ENCODE measurements around the gene PRELID3B. TPM values are rescaled to one million over a fixed set of nuclear protein-coding genes. Genes with fewer than 3 reads are reported as not detected.

PRELID3B gene
- total and polyA plus RNA-seq, 2 of the 13 experiments (the other 11 are each of a cell fraction or from before 2014, with no cell fraction given), result 23.3 to 42.6 TPM

GRCh38 chr20:58987790-58988564, 54.6 kb downstream of the PRELID3B start:
- H2AFZ ChIP-seq (ENCODE audit: low read length), result no peak overlapping the region
- H3K4me3 ChIP-seq (replicated peaks in 1 of 3; ENCODE audit: insufficient read depth in 1 of 3, low read depth in 2 of 3, low read length in 3 of 3), result no peak overlapping the region
- no peaks in the 10 kb centered on the region for H3K9me3 ChIP-seq (ENCODE audit: low read length)
- ATAC-seq (no peak), FAIRE-seq (no peak), DNase-seq (ENCODE audit: low spot score) (no peak)
- BruUV-seq (replicated peaks), result no TSS peak
- in situ Hi-C loops (cut with HindIII; ENCODE audit: extremely low pct_ligation_motif_present, low pct_unique_long_range_greater_than_20kb), result no loop called here
- ChIA-PET CTCF (ENCODE audit: low intra/inter-chr PET ratio, low total read pairs) (no interaction called here), POLR2A (interaction anchor here (1.4 kb wide), 1 partner anchor 44 kb away, joined by 6 read pairs; the partner anchor contains the start of gene ATP5F1E)
- H3K27me3 ChIP-seq (ENCODE audit: control insufficient read depth in 1 of 2, insufficient read depth in 2 of 2, low read length in 2 of 2), result no peaks in the 10 kb centered on the region
- peaks cover 74% of the 10 kb centered on the region for H3K4me1 ChIP-seq (ENCODE audit: insufficient read depth, low read length)
- H3K27ac ChIP-seq (ENCODE audit: extremely low read length, insufficient read depth, low read length), result no peak overlapping the region
- H3K36me3 ChIP-seq (replicated peaks in 1 of 2; ENCODE audit: control insufficient read depth in 1 of 2, insufficient read depth in 2 of 2, low read length in 2 of 2), result peaks cover 50 to 77% of the 10 kb centered on the region in 2 experiments
- 93% methylated on average over 9 of the region's 9 CpGs for WGBS (ENCODE audit: low lambda C conversion rate)
- peaks cover 34% of the 10 kb centered on the region for H3K79me2 ChIP-seq (ENCODE audit: insufficient read depth, low read length)
- no peak overlapping the region for H3K9ac ChIP-seq (ENCODE audit: insufficient read depth, low read depth, low read length)
- intact Hi-C loops (cut with micrococcal nuclease; ENCODE audit: unreplicated experiment), result no loop called here
- H3K4me2 ChIP-seq (ENCODE audit: low read depth, low read length), result no peak overlapping the region
- peaks cover 21% of the 10 kb centered on the region for H4K20me1 ChIP-seq (ENCODE audit: insufficient read depth, low read length)
- TF ChIP-seq TRIM24 (CRISPR knock-in tag; IDR thresholded peaks at IDR 0.05) (no peak), ASH2L (IDR thresholded peaks at IDR 0.05; ENCODE audit: insufficient read length, low read depth, low read length) (no peak), ZNF550 (CRISPR knock-in tag; IDR thresholded peaks at IDR 0.05; ENCODE audit: borderline replicate concordance) (no peak), HNF4A (CRISPR knock-in tag; IDR thresholded peaks at IDR 0.05) (peak; percentile 20; the same call in 1 of the 2 replicates), ZNF724P (CRISPR knock-in tag; IDR thresholded peaks at IDR 0.05; ENCODE audit: borderline replicate concordance) (no peak), MTA3 (CRISPR knock-in tag; IDR thresholded peaks at IDR 0.05) (no peak), NRL (CRISPR knock-in tag; IDR thresholded peaks at IDR 0.05; ENCODE audit: borderline replicate concordance) (no peak), ARID5B (CRISPR knock-in tag; IDR thresholded peaks at IDR 0.05) (no peak), MBNL3 (CRISPR knock-in tag; conservative IDR thresholded peaks at IDR 0.05) (no peak), RBFOX2 (IDR thresholded peaks at IDR 0.05; ENCODE audit: low read depth, low read length) (peak; percentile 62), ZNF30 (CRISPR knock-in tag; IDR thresholded peaks at IDR 0.05) (no peak), ZFP91 (CRISPR knock-in tag; IDR thresholded peaks at IDR 0.05; ENCODE audit: borderline replicate concordance) (0 out of 2 replicates have a peak, but pooled peaks have one; percentile 29), ZNF749 (CRISPR knock-in tag; IDR thresholded peaks at IDR 0.05; ENCODE audit: borderline replicate concordance) (no peak), ZNF589 (CRISPR knock-in tag; conservative IDR thresholded peaks at IDR 0.05) (no peak)

All from HepG2 (cell line).